GM19035 (cell line): ENCODE data around the gene CASP3.
"Not testable (repeated sequence)": the region's sequence is repeated elsewhere in the genome, so short reads cannot be mapped to it uniquely, and the experiment has no call there.

Experiments
- ATAC-seq: cut with Tn5 transposase; IDR thresholded peaks from one replicate; pipeline ENCODE4 v1.9.1; 2021; ENCODE audit not compliant: unreplicated experiment

Gene CASP3

DNA sequence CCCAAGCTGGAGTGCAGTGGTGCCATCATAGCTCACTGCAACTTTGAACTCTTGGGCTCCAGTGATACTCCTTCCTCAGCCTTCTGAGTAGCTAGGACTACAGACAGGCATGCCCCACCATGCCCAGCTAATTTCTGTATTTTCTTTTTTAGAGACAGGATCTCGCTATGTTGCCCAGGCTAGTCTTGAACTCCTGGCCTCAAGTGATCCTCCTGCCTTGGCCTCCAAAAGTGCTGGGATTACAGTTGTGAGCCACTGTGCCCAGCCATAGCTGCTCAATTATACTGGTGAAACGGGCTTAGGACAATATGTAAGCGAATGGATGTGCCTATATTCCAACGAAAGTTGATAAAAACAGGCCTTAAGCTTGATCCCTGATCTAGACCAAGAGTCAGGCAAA, 13.1 kb downstream of the CASP3 start:
- no peak for ATAC-seq

DNA sequence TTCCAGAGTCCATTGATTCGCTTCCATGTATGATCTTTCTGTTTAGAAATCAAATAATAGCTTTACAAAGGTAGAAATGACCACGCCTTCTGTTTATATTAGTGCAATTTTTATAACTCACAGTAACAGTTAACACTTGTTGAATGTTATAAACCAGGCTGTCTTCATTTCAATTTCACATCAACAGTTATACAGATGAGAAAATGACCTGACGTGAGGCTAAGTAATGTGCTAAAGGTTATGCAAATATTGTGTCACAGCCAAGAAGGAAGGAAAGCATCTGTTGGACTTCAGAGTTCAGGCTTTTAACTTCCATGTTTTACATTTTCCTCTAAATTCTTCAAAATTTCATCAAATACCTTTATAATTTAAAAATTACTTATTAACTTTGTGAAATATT, 13.9 kb downstream of the CASP3 start:
- ATAC-seq = no peak

DNA sequence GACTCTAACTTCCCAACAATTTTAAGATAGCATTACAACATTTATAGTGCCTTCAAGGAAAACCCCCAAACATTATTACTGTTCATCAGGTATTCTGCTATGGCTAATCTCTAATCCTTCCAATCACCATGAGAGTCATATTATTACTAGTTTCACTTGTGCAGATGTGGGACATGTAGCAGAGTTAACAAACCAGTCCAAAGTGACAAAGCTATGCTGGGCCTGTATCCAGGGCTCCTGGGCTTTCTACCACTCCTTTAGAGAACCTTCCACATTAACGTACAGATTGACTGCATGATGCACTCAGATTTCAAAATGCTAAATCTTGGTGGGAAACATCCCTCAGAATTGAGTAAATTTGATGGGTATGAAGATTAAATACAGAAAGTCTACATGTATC, 16.4 kb downstream of the CASP3 start:
- no peak for ATAC-seq

DNA sequence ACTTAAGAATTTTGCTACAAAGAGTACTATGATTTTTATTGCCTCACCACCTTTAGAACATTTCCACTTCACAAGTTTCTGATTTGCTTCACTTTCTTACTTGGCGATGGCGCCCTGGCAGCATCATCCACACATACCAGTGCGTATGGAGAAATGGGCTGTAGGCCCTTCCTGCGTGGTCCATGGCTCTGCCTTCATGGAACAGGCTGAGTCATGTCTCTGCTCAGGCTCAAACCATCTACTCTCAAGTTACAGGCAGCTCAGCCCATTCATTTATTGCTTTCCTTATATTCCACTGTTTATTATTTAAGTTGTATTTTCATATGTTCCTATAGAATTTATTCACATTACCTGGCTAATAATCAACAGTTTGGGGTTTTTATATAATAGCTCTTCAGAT, 21.1 kb downstream of the CASP3 start:
- ATAC-seq = no peak

DNA sequence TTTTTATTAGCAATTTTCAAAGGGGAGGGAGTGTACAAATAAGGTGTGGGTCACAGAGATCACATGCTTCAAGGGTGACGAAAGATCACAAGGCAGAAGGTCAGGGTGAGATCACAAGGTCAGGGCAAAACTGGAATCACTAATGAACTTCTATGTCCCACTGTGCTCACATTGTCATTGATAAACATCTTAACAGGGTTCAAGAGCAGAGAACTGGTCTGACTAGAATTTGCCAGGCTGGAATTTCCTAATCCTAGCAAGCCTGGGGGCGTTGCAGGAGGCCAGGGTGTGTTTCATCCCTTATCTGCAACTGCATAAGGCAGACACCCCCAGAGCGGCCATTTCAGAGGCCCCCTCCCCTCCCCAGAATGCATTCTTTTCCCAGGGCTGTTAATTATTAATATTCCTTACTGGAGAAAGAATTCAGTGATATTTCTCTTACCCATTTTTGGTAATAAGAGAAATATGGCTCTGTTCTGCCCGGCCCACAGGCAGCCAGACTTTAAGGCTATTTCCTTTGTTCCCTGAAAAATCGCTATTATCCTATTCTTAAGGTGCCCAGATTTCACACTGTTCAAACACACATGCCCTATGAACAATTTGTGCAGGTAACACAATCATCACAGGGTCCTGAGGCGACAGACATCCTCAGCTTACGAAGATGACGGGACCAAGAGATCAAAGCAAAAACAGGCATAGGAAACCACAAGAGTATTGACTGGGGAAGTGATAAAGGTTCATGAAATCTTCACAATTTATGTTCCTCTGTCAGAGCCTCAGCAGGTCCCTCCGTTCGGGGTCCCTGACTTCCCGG, 23.3 kb downstream of the CASP3 start:
- ATAC-seq = not testable (repeated sequence)

DNA sequence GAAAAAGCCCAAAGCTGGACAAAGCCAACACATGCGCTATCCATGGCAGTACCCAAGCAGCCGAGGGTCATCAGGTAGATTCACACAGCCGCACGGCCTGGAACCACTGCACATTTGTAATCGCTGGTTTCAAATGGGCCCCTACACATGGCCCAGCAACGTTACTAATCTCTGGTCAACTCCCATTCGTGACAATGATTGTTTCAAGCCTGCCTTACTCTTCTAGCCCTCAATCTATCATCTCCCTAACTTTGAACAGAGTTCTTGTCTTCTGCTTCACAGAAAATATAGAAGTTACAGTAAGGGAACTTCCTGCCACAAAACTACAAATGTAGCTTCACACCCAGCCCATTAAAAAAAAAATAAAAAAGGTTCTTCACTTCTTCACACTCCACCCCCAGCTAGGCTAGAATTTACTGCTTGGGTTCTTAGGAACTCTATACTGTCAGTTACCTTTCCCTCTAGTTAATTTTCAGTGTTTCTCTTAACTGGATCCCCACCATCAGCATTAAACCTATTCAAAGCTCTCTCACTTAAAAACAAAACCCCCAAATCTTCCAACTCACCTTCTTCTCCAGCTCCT, 24.2 kb downstream of the CASP3 start:
- no peak for ATAC-seq

DNA sequence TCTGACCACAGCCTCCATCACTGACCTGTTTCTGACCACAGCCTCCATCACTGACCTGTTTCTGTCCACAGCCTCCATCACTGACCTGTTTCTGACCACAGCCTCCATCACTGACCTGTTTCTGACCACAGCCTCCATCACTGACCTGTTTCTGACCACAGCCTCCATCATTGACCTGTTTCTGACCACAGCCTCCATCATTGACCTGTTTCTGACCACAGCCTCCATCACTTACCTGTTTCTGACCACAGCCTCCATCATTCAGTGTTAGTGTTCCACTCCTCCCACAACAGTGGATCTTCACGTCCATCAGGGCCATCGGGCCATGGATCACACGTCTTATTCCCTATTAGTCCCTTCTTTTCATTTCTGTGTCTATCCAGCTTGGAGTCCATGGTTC, 24.7 kb downstream of the CASP3 start:
- ATAC-seq = not testable (repeated sequence)

DNA sequence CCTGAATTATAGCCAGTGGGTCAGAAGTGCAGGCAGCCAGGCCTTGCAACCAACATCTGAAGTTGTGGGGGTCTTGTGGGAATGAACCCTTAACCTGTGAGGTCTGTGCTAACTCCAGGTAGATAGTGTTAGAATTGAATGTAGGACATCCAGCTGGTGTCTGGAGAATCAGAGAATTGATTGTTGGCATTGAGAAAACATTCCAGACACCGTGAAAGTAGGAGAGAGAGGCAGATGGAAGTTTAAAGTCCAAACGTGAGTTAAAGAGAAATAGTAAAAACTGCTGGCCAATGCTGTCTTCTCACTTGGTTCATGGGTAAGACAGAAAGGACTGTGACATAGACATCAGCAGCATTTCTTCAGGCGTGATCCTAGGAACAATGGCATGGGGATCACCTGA, 27.7 kb downstream of the CASP3 start:
- ATAC-seq = no peak

DNA sequence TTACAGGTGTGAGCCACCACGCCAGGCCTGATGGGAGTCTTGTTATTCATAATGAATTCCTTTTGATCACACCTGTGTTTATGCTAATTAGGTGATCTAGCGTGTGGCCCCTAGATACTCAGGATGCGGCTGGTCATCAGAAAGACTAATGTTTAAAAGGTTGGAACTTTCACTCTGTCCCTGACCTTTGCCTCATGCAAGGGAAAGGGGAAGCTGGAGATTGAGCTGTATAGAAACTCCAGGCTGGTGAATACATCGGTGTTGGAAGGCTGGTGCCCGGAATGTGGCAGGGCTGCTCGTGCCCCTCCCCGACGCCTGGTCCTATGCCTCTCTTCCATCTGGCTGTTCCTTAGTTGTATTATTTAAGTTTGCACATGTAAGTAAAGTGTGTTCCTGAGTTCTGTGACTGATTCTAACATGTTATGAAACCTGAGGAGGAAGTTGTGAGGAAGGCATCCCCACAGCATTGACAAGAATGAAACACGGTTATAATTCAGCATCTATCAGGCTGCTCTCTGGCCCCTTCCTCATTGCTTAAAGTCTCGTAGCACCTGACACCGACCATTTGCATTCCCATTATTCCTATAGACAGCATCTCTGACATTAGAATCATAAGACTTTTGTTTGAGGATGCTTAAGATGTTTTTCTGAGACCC, 28.9 kb downstream of the CASP3 start:
- ATAC-seq = no peak

DNA sequence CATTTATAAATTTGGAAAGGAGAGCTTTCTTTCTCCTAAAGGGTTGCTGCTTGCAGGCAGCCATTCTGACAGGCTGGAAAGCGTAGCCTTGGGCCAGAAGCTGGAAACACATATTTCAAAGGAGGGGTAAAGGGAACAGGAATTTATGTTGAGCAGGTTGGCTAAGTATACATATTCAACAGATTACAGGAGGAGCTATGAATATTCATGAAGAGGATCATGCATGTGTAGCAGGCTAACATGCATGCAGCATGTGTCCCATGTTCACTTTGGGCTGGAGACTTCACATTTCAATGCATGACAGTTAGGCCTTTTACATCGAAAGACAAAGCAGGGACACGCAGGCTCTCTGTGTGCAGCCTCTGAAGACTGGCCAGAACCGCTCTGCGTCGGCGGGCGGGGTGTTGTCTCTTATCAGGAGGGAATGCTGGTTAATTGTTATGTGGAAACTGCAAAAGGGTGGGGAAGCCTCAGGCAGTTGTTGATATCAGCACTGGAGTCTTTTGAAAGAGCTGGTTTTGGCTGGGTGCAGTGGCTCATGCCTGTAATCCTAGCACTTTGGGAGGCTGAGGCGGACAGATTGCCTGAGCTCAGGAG, 31.5 kb downstream of the CASP3 start:
- ATAC-seq = no peak

DNA sequence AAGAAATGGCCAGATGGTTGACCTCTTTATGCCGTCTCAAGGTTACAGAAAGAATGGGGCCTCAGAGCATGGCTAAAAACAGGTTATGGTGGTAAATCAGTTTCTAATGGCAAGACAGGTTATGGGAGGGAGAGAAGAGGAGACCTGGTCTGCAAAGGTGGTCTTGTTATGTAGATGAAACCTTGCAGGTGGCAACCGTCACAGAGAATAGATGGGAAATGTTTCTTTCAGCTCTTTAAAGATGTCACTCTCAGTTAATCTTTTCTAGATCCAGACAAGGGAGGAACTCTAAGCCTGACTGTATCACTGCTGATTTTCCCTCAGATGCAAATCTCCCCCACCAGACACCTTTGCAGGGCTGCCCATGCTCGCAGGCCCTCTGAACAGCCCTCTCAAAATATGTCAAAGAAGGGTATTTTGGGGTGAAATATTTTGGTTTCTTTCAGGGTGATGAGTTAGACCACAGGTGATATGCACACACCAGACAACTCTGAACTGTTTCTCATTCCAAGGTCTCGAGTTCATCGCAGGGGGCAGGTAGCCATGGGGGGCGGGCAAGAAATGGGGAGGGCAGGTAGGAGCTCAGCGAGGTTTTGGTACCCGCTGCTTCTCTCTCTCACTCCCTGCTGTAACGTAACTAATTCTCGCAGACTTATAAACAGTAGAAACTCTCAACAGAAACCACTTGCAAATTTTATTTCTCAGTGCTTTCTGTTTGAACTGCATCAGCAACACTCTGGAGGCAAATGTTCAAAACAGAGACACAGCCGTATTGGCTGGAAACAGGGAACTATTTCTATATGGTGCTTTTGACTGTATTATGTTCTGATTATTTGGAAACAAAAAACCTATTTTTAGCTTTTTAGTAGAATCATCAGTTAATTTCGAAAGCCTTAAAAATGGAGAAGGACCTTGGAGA, 32.4 kb downstream of the CASP3 start:
- ATAC-seq = peak; percentile 78

DNA sequence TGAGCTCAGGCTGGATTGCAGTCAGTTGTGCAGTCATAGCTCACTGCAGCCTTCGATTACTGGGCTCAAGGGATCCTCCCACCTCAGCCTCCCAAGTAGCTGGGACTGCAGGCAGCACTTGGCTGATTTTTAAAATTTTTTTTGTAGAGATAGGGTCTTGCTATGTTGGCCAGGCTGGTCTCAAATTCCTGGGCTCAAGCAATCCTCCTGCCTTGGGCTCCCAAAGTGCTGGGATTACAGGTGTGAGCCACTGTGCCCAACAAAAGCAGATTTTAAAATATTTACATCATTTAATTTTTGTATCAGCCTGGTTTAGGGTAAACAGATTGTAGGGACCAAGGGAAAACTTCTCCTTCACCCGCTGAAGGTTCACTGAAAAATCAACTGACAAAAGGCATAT, 33.1 kb downstream of the CASP3 start:
- not testable (repeated sequence) for ATAC-seq

DNA sequence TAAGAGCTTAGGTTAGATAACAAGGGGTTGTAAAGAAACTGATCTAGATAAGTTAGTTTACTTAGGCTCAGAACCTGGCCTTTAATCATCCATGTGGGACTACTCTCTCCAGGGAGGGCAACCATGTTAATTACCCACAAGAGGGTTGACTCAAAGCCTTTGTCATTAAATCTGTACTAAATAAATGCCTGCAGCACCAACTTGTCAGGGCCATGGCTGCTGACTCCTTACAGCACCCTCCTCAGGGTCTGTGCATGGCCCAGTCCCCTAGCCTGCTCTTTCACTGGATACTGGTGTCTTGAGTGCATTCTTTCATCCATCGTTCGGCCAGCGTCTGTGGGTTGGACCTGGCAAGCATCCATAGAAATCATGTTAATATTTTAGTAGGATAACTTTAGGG, 34.7 kb downstream of the CASP3 start:
- ATAC-seq = no peak

DNA sequence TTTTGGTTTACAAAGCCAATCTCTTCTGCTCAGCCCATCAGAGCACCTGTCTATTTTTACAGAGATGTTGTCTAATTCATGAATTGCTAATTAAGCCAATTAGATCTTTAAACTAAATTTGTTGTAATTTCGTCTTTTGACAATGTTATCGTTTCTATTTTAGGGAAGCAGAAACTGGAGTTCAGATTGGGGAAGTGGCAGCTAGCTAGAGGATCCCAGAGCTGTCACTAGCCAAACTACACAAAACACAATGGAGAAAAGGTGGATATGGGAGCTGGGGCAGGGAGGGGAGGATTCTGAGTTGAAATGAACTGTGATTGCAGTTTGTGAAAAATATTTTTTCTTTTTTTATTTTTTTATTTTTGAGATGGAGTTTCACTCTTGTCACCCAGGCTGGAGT, 35.8 kb downstream of the CASP3 start:
- no peak for ATAC-seq

DNA sequence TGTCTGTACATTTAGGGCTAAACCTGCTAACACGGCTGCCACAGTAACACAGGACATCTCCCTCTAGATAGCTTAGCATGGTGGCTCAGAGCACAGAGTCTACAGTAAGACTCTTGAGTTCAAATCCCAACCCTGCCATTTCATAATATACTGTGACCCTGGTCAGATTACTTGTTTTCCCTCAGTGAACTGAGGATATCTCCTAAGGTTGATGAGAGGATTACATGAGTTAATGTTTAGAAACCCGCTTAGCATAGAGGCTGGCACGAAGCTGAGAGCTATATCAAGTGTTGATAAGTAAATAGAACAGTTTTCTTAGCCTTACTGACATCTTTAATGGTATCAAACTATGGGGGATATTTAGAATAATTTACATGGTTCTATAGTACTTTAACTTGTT, 37.2 kb downstream of the CASP3 start:
- ATAC-seq = no peak

DNA sequence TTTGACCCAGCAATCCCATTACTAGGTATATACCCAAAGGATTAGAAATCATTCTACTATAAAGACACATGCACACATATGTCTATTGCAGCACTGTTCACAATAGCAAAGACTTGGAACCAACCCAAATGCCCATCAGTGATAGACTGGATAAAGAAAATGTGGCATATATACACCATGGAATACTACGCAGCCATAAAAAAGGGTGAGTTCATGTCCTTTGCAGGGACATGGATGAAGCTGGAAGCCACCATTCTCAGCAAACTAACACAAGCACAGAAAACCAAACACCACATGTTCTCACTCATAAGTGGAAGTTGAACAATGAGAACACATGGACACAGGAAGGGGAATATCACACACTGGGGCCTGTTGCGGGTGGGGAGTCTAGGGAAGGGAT, 41.8 kb downstream of the CASP3 start:
- ATAC-seq = not testable (repeated sequence)

DNA sequence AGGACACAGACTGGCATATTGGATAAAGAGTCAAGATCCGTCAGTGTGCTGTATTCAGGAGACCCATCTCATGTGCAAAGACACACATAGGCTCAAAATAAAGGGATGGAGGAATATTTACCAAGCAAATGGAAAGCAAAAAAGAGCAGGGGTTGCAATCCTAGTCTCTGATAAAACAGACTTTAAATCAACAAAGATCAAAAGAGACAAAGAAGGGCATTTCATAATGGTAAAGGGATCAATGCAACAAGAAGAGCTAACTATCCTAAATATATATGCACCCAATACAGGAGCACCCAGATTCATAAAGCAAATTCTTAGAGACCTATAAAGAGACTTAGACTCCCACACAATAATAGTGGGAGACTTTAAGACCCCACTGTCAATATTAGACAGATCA, 46.4 kb downstream of the CASP3 start:
- not testable (repeated sequence) for ATAC-seq

DNA sequence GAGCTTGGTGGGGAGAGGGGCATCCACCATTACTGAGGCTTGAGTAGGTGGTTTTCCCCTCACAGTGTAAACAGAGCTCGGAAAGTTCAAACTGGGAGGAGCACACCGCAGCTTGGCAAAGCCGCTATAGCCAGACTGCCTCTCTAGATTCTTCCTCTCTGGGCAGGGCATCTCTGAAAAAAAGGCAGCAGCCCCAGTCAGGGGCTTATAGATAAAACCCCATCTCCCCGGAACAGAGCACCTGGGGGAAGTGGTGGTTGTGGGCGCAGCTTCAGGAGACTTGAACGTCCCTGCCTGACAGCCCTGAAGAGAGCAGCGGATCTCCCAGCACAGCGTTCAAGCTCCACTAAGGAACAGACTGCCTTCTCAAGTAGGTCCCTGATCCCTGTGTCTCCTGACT, 48.3 kb downstream of the CASP3 start:
- ATAC-seq = not testable (repeated sequence)

DNA sequence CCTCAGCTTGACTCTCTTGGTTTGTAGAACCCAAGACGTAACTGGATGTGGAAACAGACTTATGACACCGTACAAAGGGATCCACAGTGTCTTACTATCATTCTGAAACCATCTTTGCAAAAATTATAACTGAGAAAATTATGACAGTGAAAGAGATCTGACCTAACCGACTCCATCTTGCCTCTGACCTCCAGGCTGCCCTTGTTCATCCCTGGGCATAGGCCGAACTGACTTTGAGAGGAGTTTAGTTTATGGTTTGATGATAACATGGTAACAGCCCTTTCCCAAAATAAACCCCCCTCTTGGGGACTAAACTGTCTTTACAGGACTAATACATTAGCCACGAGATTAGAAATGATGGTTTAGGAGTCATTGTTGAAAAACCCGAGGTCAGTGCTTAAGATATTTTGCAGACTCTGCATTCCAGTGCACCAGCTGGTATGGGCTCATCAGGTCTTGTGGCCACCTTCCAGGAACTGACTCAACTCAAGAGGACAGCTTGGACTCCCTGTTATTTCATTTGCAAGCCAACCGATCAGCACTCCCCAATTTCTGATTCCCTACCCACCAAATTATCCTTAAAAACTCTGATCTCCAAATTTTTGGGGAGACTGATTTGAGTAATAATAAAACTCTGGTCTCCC, 49.6 kb downstream of the CASP3 start:
- ATAC-seq = no peak

DNA sequence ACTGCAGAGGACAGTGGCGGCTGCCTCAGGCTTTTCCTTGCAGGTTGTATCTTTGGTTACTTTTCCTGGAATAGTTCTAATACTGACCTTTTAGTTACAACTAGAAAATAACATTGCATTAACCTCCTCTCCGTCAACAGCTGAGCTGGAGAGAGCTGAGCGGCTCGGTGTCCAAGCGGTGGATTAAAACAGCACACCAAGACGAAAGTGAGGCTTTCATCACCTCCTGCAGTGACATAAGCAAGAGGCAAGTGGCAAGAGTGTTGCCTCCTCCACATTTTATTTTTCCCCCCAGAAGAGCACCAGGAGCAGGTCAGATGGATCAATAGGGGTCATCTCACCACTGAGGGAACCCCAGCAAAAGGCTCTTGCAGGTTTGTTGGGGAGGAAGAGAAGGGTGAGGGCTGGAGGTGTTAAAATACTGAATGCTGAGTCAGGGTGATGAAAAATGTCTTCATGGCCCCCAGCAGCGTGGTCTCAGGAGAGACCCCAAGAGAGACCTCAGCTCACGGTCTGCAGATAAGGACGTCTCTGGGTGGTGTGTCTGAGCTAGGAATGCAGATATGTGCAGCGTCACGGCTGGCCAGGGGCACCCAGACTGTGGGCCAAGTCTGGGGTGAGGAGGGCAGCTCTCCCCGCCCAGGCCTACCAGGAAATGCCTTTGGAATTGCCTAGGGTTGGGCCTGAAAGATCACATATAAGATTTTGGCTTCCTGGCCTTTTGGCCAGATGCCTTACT, 50.3 kb downstream of the CASP3 start:
- ATAC-seq = no peak
